LNCaP clone FGC (cell line): ENCODE measurements around the gene RFFL.

Experiments
- DNase-seq: peaks from one replicate; pipeline ENCODE4 v3.0.0-alpha.2; 2011; ENCODE audit warnings: low read depth
- H3K4me3 ChIP-seq: 2 replicates; pipeline ENCODE4 v1.5.1; 2011; ENCODE audit warnings: mild to moderate bottlenecking, low read depth, low read length, control low read depth
- TF ChIP-seq, protein P1 (sequence below): IDR thresholded peaks from 2 replicates; pipeline ENCODE4 v1.5.1; 2012; ENCODE audit warnings: mild to moderate bottlenecking; ENCODE audit not compliant: control insufficient read depth, insufficient read depth; ENCODE audit errors: extremely low read depth

Gene RFFL

DNA sequence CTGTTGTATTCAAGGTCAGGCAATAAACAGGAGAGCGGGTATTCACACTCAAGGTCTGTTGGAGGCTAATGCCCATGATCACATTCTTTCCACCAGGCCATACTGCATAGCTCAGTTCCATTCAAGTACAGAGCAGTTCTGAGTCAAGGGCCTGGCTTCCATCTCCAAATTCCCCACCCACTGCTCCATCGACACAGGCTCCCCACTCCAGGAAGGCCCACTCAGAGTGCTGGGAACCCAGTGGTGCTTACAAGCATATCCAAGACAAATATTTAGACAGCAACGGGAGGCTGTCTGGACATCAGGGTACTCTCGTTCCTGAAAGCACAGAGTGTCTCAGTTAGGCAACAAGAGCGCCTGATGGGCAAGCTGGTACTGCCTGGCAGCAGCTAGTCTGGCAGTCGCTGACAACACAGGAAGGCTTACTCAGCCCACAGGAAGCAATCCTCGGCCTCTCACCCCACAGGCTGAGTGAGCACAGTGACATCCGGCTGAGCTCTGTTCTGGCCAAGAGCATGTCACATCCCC is 40.9 kb downstream of the RFFL start:
- no peak overlapping the region for H3K4me3 ChIP-seq
- TF ChIP-seq, protein P1, sequence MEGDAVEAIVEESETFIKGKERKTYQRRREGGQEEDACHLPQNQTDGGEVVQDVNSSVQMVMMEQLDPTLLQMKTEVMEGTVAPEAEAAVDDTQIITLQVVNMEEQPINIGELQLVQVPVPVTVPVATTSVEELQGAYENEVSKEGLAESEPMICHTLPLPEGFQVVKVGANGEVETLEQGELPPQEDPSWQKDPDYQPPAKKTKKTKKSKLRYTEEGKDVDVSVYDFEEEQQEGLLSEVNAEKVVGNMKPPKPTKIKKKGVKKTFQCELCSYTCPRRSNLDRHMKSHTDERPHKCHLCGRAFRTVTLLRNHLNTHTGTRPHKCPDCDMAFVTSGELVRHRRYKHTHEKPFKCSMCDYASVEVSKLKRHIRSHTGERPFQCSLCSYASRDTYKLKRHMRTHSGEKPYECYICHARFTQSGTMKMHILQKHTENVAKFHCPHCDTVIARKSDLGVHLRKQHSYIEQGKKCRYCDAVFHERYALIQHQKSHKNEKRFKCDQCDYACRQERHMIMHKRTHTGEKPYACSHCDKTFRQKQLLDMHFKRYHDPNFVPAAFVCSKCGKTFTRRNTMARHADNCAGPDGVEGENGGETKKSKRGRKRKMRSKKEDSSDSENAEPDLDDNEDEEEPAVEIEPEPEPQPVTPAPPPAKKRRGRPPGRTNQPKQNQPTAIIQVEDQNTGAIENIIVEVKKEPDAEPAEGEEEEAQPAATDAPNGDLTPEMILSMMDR: no peak
- DNase-seq: peak; percentile 71

DNA sequence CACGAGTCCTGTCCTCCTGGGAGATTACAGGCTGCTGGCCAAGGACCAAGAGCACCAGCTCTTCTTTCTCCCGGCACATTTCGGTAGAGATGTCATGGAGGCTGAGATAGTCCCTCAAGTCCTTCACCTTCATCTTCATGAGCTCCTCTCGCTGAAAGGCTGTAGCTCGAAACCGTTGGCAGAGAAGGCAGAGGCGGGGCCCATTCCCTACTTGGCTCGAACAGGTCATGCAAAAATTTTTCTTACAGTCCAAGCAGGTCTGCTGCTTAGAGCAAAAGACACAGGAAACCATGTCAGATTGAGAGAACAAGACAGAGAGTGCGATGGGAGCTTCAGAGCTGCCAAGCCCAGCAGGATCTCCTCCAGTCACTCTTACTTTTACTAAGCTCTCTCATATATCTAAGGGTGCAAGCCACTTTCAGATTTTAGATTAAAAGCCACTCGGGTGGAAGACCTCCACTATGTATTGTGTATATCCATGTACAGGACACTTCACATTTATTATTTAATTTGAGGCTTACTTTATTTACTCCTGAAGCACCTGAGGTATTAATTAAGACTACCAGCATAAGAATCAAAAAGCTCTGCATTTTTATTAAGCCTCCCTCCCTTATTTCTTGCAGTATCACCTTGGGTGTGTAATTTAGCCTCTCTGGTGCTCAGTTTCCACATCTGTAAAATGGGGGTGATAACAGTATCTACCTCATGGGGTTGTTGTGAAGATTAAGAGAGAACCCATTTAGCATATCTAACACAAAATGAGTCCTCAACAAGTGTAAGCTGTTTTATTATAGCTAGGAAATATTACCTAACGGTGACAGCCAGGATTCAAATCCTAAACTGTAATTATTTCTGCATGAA is 41.8 kb downstream of the RFFL start:
- H3K4me3 ChIP-seq: no peak overlapping the region
- DNase-seq: no peak
- TF ChIP-seq, protein P1: no peak

DNA sequence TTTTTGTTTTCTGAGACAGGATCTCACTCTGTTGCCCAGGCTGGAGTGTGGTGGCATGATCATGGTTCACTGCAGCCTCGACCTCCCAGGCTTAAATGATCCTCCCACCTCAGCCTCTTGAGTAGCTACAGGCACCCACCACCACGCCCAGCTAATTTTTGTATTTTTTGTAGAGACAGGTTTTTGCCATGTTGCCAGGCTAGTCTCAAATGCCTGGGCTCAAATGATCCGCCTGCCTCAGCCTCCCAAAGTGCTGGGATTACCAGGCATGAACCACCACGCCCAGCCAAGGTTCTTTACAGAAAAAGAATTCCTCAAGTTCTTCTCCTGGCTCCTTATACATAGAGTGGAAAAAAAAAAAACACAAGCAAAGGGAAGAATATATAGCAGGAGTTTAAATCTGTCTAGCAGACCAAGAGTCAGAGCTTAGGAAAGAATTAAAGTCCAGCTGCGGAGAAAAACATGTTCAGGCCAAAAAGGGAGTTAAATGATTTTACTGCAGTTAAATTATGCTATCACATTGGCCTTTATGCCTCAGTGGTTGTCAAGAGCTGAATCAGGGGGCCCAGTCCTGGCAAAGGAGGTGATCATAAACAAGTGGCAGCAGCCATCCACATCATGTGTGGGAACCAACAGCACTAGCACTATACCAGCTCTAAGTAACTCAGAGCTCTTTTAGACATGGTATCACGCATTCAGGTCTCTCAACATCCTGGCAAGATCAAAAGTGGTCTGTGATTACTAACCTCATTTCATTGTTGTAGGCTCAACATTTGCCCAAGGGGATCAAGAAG is 43.9 kb downstream of the RFFL start:
- TF ChIP-seq, protein P1: no peak
- no peak overlapping the region for H3K4me3 ChIP-seq

DNA sequence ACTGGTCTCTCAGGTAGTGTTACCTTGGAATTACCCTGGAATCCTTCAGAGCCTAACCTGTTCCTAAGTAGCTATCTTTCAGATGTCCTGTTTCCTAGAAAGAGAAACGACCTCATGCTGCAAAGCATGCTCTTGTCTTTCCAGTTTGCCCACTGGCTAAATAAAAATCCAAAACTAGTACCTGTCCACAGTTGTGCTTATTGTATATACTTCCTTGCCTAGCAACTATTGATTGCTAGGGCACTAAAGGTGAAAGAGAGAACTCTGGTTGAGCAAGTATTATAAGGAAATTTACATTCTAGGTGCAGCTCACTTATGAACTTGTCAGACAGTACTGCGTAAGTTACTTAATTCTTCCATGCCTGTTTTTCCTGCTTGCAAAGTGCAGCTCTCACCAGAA is 44.7 kb downstream of the RFFL start:
- peak; percentile 82 for DNase-seq
- TF ChIP-seq, protein P1: no peak

More for the DNA sequence above, 43.9 kb downstream of the RFFL start:
- no peak for DNase-seq

DNA sequence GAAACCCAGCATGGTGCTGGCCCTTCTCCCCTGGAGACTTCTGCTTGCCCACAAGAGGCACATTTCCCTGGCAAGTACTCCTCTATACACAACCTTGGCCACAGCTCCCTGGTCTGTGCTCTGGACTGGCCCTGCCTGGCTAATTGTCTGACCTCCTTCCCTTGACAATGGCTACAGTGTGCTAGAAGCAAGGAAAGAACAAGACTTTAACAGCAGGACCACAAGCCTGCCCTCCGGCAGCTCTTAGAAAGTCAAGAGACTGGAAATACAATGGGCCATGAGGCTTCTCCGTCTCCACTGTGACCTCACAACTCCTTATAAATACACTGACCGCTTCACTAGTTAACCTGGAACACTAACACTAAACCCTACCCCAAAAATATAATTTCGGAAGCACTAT is 46.5 kb downstream of the RFFL start:
- TF ChIP-seq, protein P1: no peak
- no peak overlapping the region for H3K4me3 ChIP-seq
- no peak for DNase-seq

More for the DNA sequence above, 44.7 kb downstream of the RFFL start:
- H3K4me3 ChIP-seq: no peak overlapping the region

DNA sequence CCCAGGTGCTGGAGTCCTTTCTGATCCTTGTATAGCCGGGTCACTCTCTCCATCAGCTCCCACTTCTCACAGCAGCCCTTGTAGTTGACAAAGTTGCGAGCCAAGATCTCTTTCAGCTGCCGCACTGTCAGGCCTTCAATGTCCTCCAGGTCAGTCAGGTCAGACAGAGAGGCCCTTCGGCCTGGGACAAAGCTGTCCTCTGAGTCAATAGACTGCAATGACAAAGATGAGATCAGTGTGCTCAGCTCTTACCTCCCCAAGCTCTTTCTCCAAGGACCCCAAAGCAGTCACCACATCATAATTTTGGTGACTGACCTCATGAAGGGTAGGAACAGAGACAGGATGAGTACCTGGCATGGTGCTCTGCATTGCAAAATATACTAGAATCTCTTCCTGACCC is 47.1 kb downstream of the RFFL start:
- no peak overlapping the region for H3K4me3 ChIP-seq
- TF ChIP-seq, protein P1: no peak
- DNase-seq: no peak
